Heart left ventricle (tissue), 13 donors: Measurements from ENCODE around the gene SPATS2L.

Experiments
- CTCF ChIP-seq, 12 donors: fragments of 200-600 bp; sonication (generic) in 4 of 12; IDR thresholded peaks; one replicate each; pipeline versions ENCODE4 v1.5.0 to v1.8.0; 2018 to 2022; ENCODE audit warnings: antibody characterized with exemption in 12 of 12, mild to moderate bottlenecking in 5 of 12
- POLR2A ChIP-seq, 2 donors: fragments of 450-650 bp; IDR thresholded peaks; one replicate each; pipeline ENCODE4 v1.6.1; 2017; ENCODE audit warnings: antibody characterized with exemption in 2 of 2, mild to moderate bottlenecking in 2 of 2, moderate library complexity in 2 of 2
- donor health status: ischemic (EF 13 %, LVEDD 7.1; RV severe dilation, severe dysfunction).
- donor health status: DM: no; HTN: yes; CAD: no.
- donor health status: DM: no; HTN: no; CAD: no.
- donor health status: ischemic (EF 25% LVEDD 6.9; RV normal size, moderate dysfunction).
- donor health status: ischemic (EF 25% LVEDD 5.7; RV mildly dilated, moderate dysfunction).
- donor health status: ischemic (EF 35%, LVEDD 5.7; RV mildly dilated, moderate dysfunction).
- donor health status: nonischemic (EF 11% LVEDD 7.7; RV severe dilation, severe dysfunction).
- donor health status: DM: yes; HTN: yes; CAD: no.
- donor health status: PGD.
- donor health status: ischemic (EF 29% LVEDD 5.4; RV normal size, mild dysfunction).
- donor health status: nonischemic (EF 23%, LVEDD 6.1; RV moderate dilation, normal function).

- TF ChIP-seq POLR2A (IDR thresholded peaks at IDR 0.05) (no peak), CTCF (IDR thresholded peaks at IDR 0.05) (no peak)
Observed at GRCh38 chr2:200525066-200525465, 218.6 kb downstream of the SPATS2L start.
